Amniotic epithelial cell (primary cell): ENCODE data around the gene SPTB.
A peak's percentile ranks its signal among the peaks of the same experiment; 100 is the strongest.

ENCODE experiments used
- DNase-seq: peaks from one replicate; pipeline ENCODE4 v3.0.0-alpha.2; 2010; ENCODE audit warnings: low read depth

SPTB gene

DNA sequence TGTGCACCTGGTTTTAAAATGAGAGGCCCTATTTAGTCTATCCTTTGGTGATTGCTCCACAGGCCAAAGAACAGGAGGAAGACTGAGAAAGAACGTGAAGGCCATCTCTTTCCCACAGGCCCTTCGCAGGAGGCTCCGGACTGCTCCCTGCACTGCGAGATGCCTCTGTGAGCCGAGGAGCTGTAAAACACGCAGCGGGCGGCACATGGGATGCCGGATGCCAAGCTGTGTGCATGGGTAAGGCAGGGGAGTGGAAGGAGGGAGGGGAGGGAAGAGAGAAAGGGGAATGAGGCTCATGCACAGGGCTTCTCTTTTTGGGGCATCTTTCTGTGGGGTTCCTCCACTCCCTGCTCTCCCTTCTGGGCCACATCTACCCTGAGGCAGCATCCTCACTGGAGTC, 61.6 kb downstream of the SPTB start:
- no peak for DNase-seq

DNA sequence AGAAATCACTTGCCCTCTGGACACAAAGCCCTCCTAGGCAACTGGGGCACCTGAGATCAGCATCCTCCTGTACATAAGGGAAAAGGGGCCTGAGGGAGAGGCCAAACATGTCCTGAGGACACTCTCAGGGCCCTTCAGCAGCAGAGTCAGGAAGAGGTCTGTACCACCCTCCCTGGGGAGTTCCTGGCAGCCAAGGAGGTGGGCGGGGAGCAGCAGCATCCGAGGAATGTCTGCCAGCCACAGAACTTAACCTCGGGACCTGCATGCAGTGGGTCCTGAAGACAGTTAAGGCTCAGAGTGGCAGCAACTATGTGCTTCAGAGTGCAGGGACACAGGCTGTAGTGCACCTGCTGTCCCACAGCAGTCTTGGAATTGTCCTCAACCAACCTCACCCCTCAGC, 62.1 kb downstream of the SPTB start:
- no peak for DNase-seq

DNA sequence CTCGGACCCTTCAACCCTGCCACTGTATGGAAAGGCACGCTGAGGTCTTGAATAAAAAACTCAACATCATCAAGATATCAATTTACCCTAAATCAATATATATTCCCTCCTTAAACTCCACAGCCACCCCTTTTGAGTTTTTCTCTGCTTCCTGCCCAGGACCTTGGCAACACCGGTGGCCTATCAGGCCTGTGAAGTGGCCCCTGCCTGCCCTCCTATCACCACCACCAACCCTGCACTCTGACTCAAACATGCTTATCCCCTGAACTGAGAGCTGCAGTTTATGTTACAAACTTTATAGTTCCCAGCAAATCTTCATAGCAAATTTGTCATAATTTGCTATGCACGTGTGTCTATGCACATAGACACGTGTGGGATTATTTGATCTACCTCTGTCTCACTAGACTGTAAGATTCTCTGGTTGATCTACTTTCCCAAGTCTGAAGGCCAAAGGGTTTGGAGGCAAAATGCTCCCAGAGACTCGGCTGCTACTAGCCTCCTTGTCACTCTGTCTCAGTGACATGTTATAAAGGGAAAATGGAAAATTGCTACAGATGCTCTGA, 63.4 kb downstream of the SPTB start:
- DNase-seq, result no peak

DNA sequence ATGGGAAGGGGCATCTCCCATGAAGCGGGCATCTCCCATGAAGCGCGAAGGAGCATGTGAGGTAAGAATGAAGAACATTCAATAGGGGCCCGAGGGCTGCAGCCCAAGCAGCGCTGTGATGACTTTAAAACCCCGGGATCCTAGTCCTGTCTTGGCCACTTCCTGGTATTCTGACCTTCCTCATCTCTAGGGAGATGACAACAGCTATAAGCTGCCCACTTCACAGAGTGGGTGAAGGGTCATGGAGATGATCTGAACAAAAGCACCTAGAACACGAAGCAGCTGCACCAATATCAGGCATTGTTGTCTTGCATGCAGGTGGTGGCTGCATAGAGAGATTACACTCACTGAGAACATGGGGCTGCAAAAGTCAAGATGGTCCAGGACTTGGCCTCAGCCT, 64.5 kb downstream of the SPTB start:
- DNase-seq, result no peak

DNA sequence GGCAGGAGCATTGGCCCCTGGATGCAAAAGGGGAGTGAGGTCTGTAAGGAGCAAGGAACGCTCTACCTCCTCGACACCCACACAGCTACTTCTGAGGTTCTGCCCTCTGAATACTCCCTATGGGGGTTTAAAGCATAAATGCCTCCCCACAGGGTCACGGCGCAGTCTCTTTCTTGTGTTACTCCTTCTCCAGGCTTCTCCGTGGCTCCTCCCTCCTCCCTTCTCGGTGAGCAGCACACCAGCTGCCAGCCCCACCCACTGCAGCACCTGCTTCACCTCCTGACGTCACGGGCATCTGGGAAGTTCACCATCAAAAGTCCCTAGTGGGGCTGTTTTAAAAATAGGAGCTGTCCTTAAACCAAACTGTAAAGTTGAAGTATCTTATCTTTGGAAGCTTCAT, 67.3 kb downstream of the SPTB start:
- DNase-seq, result no peak

DNA sequence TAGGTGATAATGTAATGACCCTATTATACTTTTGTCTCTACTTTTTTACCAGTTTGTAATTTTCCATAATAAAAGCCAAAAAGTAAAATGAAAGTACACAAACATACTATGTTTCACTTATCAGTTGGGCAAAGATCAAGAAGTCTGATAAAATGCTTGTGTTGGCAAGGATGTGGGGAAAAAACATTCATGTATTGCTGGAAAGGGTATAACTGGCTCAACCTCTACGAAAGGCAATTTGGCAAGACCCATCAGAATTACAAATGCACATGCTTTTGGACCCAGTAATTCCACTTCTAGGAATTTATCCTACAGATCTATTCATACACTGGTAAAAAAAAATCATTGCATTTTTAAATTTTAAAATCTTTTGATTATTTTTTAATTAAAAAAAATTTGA, 68.0 kb downstream of the SPTB start:
- DNase-seq, result peak; percentile 58

DNA sequence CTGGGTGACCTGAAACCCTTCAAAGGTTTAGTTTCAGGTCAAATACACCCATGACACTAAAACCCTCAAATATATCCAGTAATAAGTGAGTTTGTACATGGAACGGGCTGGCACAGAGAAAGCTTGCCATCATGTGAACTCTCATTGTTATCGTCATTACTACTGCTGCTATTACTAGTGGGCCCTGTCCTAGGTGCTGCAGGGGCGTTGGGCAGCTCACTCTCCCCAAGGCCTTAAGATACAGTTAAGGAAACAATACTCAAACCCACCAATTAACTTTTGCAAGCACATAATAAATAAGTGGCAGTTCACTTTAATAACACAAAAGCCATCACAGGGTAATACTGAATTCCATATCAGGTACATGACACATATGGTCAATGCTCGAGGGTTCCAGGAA, 71.3 kb downstream of the SPTB start:
- no peak for DNase-seq

DNA sequence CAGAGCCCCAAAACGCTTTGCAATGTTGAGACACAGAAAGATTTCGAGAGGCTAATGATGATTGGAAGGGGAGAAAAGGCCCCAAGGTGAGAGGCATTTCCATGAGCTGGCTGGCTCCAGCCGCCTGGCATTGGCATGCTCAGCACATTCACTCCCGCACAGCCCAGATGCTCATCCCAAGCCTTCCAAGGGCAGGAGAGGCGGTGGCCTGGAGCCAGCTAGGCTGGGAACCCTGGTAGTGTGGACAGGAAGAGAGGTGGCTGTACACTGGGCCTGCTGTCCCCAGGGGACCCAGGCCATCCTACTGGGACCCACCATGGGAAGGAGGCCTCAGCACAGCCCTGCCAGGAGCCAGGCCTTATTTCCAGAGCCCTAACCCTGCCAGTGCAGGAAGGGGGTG, 72.2 kb downstream of the SPTB start:
- DNase-seq, result no peak

DNA sequence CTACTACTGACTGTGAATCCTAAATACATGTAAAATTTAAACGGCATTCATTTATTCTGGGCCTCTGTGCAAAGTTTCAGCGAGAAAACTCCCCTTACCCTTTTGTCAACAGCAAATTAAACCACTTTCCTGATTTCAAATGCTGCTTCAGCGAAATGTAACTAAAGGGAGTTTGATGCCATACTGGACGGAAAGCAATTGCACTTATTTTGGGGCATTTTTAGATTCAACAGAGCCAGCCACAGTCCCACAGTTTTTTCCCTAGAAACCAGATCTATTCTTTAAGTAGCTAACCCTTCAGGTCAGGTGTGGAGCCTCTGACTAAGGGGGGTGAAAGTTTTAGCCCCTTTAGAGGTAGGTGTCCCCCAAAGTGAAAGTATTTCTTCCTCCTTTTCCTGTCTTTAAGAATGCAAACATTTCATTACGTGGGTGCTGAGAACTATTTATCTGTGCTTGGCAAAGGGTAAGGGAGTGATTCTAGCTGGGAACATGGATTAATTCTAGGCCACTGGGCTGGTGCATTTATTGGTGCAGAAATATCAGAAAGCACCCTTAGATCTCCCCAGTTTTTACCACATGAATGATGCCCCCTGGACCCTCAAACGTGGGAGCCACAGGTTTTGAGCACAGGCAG, 72.7 kb downstream of the SPTB start:
- no peak for DNase-seq

DNA sequence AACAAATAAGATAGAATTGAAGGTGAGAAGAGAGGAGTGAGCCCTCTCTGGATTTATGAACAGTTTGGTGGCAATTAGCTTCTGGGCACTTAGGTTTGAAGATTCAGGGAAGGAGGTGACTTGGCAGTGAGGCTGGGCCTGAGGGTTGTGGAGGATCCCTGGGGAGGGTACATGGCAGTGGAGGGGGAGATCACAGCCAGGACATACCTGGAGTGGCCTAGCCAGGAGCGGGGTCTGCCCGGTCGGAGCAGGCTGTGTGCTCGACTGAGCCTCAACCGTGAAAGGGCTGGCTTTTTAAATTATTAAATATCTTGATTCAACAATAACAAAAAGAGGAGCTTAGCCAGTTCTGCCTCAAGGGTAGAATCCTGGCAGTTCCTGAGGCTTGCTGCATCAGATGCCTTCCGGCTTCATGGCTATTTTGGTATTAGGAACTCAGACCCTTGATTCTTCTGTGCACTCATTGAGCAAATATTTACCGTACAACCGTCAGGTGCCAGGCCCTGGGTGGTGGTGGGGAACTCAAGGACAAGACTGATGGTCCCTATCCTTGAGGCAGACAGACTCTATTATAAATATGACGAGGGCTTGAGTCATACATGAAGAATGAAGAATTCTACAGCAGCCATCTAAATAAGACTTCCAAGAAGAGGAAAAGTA, 73.4 kb downstream of the SPTB start:
- DNase-seq, result peak; percentile 92

DNA sequence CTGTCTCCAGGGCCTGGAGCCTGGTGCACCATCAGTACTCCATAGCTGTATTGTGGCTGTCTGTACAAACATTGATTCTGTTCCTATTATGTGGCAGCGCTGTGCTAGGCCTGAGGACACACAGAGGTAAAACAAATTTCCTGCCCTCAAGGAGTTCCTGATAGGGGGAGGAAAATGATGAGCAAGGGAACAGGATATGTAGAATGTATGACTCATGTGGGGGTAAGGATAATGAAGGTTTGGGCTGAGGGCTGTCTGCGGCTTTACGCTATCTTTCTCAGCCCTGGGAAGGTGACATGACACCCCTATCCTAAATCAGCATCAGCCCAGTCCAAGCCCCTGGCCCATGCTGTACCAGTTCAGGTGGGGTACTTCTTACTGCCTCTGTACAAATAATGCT, 74.1 kb downstream of the SPTB start:
- peak; percentile 39 for DNase-seq

DNA sequence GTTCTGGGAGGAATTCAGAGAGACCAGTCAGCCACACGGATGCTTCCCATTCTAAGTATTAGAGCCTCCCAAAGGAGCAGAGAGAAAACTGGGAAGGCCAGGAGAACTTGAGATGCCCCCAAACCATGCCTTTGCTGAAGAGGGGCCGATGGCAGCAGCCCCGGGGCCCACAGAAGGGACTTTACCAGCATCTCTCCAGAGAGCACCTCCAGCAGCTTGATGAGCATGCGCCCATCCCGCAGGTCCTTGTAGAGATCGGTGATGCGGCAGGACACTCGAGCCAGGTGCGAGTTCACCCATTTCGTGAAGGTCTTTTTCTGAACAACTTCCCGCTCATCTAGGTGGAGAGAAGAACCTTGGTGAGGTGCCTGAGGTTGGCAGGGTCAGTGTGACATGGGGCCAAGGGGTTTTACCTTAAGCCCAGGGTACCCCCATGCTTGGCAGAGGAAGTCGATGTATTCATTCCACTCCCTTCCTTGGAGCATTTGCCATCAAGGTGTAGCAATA, 74.9 kb downstream of the SPTB start:
- no peak for DNase-seq

DNA sequence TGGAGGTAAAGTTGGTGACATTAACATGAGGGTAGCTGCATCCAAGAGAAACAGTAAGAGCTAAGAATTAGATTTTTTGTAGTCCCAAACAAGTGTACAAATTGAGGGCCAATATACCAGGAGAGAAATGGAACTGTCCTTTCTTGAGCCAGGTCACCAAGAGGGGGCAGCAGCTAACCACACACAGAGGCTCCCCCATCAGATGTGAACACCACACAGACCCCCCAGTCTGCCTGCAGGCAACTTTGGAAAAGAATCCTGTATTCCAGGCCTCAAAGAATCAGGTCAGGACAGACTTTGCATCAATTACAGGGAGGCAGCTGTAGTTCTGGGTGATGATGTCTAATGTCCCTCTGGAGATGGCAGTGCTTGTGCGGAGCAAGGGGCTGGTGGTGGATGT, 77.9 kb downstream of the SPTB start:
- DNase-seq, result no peak

DNA sequence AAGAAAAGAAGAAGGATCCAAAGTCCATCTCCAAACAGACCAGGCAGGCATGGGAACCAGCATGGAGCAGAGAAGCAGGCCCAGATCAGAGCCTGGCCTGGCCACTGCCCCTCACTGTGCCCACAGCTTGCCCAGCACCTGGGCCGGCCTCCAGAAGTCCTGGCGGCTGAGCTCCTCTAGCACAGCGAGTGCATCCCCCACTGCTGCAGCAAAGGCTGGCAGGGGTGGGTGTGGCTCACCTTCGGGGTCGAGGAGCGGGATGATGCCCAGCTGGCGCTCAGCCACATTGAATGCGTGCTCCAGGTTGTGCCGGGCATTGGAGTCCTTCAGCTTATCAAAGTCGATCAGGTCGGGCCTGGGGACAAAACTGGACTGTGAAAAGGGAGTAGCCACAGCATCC, 78.7 kb downstream of the SPTB start:
- no peak for DNase-seq

DNA sequence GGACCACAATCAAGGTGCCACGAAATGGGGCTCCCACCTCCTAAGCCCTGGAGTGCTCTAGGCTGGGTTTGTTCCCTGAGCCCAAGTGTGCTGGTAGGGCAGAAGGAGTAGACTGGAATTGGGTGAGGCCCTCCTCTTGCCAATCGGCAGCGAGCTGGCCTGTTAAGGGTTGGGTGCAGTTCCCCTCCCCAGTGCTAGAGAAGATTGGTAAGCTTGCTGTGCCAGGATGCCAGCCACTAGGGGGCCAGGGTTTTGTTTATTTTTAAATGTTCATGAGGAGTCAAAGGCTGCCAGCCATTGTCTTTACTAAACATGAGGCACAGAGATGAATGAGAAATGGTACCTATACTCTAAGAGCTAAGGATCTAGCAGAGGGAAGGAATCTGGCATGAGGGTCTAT, 79.7 kb downstream of the SPTB start:
- peak; percentile 41 for DNase-seq

DNA sequence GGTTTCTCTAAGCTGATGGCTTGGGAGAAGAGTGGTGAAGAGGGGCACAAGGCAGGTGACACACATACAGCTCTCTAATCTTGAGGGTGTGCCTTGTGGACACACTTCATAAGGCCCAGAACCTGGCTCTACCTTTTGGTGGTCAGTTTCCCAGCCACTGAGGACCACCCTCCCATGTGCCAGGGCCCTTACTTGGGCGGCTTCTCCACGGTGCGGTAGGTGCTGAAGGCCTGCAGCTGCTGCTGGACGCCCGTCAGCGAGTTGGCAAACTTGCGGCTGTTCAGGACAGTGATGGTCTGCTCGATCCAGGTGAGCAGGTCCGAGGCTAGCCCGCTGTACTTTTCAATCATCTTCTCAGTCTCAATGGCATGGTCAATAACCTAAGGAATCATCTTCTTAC, 80.2 kb downstream of the SPTB start:
- no peak for DNase-seq

DNA sequence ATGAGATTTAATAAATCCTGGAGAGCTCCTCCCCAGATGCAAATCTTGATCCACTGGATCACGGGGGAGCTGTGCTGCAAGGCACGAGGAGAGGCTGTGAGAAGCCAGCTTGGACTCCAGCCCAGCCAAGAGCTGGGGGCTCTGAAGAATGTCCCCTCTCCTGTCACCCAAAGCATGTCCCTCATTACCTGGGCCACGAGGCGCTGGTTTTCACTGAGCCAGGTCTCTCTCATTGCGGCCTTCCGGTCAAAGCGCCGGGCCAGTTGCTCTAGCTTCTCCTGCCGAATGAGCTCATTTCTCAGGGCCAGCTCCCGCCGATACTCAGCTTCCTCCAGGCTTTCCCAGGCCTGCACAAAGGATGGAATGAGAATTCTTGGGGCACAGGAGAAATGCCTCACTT, 83.3 kb downstream of the SPTB start:
- no peak for DNase-seq

DNA sequence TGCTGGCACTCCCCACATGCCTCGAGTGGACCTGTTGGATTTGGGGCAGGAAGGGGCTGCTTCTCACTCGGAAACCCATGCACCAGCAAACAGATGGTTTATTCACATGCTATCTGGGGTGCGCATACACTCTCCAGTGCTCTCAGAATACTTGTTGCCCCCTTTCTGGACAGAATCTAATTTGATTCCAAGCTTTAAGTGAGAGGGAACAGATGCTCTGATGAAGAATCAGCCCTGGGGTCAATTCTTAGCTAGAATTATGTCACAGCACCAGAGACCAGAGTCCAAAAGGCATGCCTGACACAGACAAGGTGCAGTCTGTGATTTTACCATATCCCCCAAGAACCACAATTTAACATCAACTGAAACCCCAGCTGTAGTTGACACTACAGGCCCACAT, 83.8 kb downstream of the SPTB start:
- no peak for DNase-seq

DNA sequence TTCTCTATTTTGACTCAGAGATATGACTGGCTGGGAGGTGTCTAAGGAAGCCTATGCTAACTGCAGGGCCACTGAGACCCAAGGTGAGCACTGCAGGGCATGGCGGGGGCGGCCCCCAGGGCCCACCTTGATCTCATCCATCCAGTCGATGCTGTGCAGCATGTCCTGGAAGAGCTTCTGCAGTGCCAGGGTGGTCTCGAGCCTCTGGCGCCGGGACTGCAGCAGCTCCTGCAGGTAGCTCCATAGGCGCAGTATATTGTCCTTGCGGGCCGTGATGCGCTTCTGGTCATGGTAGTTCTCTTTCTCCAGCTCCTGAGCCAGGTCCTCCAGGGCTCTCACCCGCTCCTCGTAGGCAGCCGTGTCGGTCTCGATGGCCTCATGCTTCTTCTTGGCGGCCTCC, 84.5 kb downstream of the SPTB start:
- no peak for DNase-seq

DNA sequence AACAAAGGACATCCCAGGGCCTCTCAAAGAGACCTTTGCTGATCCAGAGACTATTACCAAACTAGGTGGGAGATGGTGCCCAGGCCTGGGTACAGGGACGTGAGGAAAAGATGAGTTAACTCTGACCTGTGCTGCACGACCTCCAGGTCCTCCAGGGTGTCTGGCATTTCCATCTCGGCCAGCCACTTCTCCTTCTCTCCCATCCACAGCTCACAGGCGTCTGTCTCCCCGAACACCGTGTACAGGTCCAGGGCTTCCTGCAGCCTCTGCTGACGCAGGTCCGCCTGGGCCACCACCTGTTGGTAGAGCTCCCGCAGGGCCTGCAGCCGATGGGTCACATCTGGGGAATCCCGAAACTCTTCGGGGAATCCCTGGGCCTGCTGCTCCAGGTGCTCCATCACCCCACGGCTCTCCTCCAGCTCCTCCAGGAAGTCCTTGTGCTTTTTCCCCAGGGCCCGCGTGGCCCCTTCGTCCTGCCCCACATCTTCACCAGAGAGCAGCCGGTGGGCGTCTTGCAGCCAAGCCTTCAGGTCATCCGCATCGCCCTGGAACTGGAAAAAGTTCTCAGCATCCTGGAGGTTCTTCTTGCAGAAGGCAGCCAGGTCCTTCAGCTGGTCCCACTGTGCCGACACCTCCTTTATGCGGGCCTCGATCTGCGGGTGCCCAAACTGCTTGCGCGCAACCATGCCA, 86.7 kb downstream of the SPTB start:
- no peak for DNase-seq

DNA sequence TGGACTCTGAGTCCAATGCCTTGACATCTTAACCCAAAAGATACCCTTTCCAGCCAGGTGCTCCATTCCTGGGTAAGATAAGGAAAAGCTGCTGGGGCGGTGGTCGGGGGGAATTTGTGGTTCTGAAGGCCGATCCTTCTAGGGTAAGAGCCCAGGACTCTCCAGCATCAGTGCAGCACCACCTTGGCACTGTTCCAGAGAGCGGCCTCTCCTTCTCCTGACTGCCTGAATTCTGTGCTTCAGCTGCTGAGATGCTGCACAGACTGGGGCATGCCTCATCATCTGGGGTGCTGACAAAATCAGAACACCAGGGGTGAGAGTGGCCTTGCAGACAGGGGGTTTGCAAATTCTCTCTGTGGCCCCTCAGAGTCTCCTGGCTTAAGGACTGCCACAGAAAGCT, 87.5 kb downstream of the SPTB start:
- no peak for DNase-seq

DNA sequence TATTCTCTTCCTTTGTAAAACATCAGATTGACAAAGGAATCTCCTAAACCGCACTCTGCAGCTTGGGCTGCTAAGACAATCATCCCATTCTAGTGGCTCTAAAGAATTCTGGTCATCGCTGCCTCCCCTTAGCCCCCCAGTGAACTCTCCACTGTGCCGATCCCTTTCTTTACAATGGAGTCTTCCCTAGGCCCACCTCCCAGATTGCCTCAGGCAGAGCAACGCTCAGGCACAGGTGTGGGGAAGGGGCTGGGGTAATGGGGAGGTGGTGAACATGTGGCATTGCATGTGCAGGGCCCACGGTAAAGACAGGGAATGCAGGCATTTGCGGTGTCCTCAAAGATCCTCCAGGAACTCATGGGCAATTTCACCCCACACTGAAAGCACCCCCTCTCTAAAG, 89.2 kb downstream of the SPTB start:
- DNase-seq, result no peak

DNA sequence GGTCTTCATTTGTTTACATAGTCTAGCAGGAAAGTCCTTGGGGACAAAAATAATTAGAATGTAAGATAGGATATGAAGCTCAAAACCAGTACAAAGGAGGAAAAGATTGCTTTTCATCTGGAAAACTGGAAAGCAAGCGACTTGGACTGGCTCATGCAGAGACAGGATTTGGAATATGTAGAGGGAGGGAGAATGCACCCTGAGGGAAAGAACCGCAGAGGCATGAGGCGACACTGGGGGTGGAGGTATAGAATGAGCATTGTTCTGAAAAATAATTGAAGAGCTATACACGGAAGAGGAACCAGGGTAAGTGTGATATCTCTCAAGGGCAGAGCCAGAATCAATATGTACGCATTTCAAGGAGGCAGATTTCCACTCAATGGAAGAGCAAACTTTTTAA, 90.0 kb downstream of the SPTB start:
- DNase-seq, result no peak
